ENCODE measurements around the gene MAPK13.

The MAPK13 gene

DNA sequence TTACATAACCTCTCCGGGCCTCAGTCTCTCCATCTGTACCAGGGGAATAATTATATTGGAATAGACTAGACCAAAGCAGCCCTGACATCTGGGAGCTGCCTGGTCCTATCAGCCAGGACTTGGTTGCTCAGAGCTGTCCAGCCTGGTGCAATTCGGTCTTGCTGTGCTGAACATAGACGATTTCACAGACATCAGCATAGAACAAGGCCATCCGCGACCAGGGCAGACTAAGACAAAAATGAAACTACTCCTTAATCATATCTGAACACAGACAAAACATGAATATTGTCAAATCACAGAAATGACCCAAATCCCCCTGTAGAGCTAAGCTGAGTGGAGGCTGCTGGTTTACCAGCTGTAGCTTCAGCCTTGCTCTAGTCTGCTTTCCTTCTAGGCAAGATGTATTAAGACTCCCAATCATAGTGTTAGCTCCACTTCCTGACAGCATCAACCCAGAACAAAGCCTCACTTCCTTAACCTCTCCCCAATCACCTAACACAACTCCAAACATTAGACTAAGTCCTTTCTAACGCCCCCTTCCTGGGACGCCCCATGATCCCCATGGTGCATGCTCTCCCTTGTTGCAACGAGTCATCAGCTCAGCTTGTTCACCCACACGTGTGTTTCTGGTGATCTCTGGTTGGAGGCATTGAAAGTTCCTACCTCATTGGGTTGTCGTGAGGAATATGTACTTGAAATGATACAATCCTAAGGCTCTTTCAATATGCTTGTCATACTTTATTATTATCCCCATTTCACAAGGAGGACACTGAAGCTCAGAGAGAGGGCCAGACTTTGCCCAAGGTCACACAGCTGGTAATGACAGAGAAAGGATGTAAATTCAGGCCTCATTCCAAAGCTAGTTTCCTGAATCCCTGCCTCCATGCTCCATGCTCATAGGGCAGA is 3.5 kb upstream of the MAPK13 start:
- Histone ChIP-seq H3K4me3 (ENCODE audit: low read depth, low read length) (no peak overlapping the region), H3K36me3 (ENCODE audit: control insufficient read depth in 2 of 2, insufficient read depth in 1 of 2, low read length in 2 of 2) (no peaks in the 10 kb centered on the region), H3K9me3 (ENCODE audit: control insufficient read depth, insufficient read depth, low read depth, low read length) (no peaks in the 10 kb centered on the region), H3K27ac (ENCODE audit: extremely low read depth, low read depth, low read length) (no peak overlapping the region), H3K4me1 (ENCODE audit: control insufficient read depth, insufficient read depth, low read length) (peaks cover 11% of the 10 kb centered on the region)
- CTCF ChIA-PET = interaction anchor here (0.7 to 6.9 kb wide), 7 partner anchors 13 to 632 kb away, joined by 3 to 53 read pairs (median 3); no protein-coding TSS in a partner anchor
- no peak for TF ChIP-seq GLIS1 (tag by site-specific recombination; IDR thresholded peaks at IDR 0.05)
- TF ChIP-seq, protein P1, sequence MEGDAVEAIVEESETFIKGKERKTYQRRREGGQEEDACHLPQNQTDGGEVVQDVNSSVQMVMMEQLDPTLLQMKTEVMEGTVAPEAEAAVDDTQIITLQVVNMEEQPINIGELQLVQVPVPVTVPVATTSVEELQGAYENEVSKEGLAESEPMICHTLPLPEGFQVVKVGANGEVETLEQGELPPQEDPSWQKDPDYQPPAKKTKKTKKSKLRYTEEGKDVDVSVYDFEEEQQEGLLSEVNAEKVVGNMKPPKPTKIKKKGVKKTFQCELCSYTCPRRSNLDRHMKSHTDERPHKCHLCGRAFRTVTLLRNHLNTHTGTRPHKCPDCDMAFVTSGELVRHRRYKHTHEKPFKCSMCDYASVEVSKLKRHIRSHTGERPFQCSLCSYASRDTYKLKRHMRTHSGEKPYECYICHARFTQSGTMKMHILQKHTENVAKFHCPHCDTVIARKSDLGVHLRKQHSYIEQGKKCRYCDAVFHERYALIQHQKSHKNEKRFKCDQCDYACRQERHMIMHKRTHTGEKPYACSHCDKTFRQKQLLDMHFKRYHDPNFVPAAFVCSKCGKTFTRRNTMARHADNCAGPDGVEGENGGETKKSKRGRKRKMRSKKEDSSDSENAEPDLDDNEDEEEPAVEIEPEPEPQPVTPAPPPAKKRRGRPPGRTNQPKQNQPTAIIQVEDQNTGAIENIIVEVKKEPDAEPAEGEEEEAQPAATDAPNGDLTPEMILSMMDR (tag by site-specific recombination; IDR thresholded peaks at IDR 0.05) = no peak
- TF ChIP-seq ZIC2 (tag by site-specific recombination; IDR thresholded peaks at IDR 0.05) = peak; percentile 66; the same call in 1 of the 2 replicates
- TF ChIP-seq ZFHX2 (tag by site-specific recombination; conservative IDR thresholded peaks at IDR 0.05) = peak; percentile 44
- POLR2A ChIA-PET = interaction anchor here (1.3 kb wide), 1 partner anchor 552 kb away, joined by 3 read pairs; the partner anchor contains the start of gene CDKN1A

DNA sequence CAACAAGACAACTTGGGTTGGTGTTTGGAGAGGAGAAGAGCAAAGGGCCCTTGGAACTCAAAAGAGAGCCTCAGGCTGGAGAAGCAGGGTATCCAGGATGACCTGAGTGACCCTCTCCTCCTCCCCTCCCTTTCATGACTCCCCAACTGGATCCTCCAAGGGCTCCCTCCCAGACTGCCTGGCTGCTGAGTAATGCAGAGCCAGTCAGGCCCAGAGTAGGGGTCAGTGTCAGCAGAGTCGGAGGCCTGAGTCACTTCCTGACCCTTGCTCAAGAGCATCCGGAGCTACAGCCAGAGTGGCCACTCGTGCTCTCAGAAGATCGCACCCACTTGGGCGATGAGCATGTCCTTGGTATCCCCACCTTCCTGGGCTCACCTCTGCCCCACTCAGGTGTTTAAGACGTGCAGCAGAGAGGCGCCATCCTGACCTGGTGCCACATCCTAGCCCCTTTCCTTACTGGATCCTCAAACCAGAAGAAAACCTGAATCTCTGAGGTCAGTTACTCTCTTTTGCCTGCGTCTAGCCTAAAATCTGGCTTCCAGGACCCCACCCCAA is 2.8 kb upstream of the MAPK13 start:
- POLR2A ChIA-PET = interaction anchor here (1.3 kb wide), 1 partner anchor 551 kb away, joined by 3 read pairs; the partner anchor contains the start of gene CDKN1A
- no peak overlapping the region for H3K4me3 ChIP-seq (ENCODE audit: low read depth, low read length)
- H3K4me1 ChIP-seq (ENCODE audit: control insufficient read depth, insufficient read depth, low read length) = peaks cover 13% of the 10 kb centered on the region
- TF ChIP-seq ZNF23 (tag by site-specific recombination; IDR thresholded peaks at IDR 0.05; ENCODE audit: borderline replicate concordance) (no peak), ZSCAN30 (tag by site-specific recombination; IDR thresholded peaks at IDR 0.05) (no peak), ZNF530 (tag by site-specific recombination; IDR thresholded peaks at IDR 0.05; ENCODE audit: low read depth) (no peak), ZNF514 (tag by site-specific recombination; IDR thresholded peaks at IDR 0.05) (no peak), OVOL3 (tag by site-specific recombination; IDR thresholded peaks at IDR 0.05) (no peak), ZBTB7A (tag by site-specific recombination; IDR thresholded peaks at IDR 0.05; ENCODE audit: low read depth) (no peak), ZNF140 (tag by site-specific recombination; IDR thresholded peaks at IDR 0.05) (no peak), ZNF510 (tag by site-specific recombination; IDR thresholded peaks at IDR 0.05; ENCODE audit: insufficient replicate concordance) (no peak), ZNF426 (tag by site-specific recombination; IDR thresholded peaks at IDR 0.05) (no peak), MZF1 (tag by site-specific recombination; IDR thresholded peaks at IDR 0.05; ENCODE audit: borderline replicate concordance) (no peak)
- TF ChIP-seq, protein P2, sequence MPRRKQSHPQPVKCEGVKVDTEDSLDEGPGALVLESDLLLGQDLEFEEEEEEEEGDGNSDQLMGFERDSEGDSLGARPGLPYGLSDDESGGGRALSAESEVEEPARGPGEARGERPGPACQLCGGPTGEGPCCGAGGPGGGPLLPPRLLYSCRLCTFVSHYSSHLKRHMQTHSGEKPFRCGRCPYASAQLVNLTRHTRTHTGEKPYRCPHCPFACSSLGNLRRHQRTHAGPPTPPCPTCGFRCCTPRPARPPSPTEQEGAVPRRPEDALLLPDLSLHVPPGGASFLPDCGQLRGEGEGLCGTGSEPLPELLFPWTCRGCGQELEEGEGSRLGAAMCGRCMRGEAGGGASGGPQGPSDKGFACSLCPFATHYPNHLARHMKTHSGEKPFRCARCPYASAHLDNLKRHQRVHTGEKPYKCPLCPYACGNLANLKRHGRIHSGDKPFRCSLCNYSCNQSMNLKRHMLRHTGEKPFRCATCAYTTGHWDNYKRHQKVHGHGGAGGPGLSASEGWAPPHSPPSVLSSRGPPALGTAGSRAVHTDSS (tag by site-specific recombination; IDR thresholded peaks at IDR 0.05) = no peak
- TF ChIP-seq, protein P3, sequence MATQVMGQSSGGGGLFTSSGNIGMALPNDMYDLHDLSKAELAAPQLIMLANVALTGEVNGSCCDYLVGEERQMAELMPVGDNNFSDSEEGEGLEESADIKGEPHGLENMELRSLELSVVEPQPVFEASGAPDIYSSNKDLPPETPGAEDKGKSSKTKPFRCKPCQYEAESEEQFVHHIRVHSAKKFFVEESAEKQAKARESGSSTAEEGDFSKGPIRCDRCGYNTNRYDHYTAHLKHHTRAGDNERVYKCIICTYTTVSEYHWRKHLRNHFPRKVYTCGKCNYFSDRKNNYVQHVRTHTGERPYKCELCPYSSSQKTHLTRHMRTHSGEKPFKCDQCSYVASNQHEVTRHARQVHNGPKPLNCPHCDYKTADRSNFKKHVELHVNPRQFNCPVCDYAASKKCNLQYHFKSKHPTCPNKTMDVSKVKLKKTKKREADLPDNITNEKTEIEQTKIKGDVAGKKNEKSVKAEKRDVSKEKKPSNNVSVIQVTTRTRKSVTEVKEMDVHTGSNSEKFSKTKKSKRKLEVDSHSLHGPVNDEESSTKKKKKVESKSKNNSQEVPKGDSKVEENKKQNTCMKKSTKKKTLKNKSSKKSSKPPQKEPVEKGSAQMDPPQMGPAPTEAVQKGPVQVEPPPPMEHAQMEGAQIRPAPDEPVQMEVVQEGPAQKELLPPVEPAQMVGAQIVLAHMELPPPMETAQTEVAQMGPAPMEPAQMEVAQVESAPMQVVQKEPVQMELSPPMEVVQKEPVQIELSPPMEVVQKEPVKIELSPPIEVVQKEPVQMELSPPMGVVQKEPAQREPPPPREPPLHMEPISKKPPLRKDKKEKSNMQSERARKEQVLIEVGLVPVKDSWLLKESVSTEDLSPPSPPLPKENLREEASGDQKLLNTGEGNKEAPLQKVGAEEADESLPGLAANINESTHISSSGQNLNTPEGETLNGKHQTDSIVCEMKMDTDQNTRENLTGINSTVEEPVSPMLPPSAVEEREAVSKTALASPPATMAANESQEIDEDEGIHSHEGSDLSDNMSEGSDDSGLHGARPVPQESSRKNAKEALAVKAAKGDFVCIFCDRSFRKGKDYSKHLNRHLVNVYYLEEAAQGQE (tag by site-specific recombination; IDR thresholded peaks at IDR 0.05) = no peak
- TF ChIP-seq, protein P4, sequence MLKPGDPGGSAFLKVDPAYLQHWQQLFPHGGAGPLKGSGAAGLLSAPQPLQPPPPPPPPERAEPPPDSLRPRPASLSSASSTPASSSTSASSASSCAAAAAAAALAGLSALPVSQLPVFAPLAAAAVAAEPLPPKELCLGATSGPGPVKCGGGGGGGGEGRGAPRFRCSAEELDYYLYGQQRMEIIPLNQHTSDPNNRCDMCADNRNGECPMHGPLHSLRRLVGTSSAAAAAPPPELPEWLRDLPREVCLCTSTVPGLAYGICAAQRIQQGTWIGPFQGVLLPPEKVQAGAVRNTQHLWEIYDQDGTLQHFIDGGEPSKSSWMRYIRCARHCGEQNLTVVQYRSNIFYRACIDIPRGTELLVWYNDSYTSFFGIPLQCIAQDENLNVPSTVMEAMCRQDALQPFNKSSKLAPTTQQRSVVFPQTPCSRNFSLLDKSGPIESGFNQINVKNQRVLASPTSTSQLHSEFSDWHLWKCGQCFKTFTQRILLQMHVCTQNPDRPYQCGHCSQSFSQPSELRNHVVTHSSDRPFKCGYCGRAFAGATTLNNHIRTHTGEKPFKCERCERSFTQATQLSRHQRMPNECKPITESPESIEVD (tag by site-specific recombination; IDR thresholded peaks at IDR 0.05) = no peak
- H3K9me3 ChIP-seq (ENCODE audit: control insufficient read depth, insufficient read depth, low read depth, low read length) = no peaks in the 10 kb centered on the region
- no peak overlapping the region for H3K27ac ChIP-seq (ENCODE audit: extremely low read depth, low read depth, low read length)
- CTCF ChIA-PET = interaction anchor here (0.9 to 6.9 kb wide), 2 partner anchors 232 to 631 kb away, joined by 3 to 53 read pairs; no protein-coding TSS in a partner anchor
- no peaks in the 10 kb centered on the region for H3K36me3 ChIP-seq (ENCODE audit: control insufficient read depth in 2 of 2, insufficient read depth in 1 of 2, low read length in 2 of 2)

All from HEK293 (cell line).